GM18520 (cell line): ENCODE results near the gene SFXN5.

Experiments used
- ATAC-seq: cut with Tn5 transposase; IDR thresholded peaks from one replicate; pipeline ENCODE4 v1.9.1; 2021; ENCODE audit not compliant: unreplicated experiment

Gene SFXN5

DNA sequence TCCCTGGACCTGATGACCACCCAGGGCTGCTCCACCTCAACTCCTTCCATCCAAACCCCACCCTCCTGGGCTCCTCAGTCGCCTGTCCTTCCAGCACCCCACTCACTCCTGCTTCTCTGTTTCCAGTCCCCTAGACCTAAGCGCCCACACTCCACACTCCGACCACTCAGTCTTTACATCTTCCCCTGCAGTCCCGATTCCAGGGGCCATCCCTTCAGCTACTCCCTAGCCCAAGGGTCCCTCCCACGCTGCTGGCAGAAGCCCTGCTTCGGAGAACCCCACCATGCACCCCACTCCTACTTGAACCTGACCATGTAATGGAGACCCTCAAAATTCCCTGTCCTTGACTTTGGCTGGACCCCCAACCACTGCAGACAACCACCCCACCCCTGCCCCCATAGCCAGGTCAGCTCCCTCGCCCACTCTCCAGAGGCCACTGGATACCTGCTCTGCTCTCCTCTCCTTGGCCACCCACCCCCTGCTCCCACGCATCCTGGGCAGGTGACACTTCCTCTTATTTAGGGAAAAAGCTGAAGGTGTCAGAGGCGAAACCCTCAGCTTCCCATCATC, 126.0 kb downstream of the SFXN5 start:
- no peak for ATAC-seq

DNA sequence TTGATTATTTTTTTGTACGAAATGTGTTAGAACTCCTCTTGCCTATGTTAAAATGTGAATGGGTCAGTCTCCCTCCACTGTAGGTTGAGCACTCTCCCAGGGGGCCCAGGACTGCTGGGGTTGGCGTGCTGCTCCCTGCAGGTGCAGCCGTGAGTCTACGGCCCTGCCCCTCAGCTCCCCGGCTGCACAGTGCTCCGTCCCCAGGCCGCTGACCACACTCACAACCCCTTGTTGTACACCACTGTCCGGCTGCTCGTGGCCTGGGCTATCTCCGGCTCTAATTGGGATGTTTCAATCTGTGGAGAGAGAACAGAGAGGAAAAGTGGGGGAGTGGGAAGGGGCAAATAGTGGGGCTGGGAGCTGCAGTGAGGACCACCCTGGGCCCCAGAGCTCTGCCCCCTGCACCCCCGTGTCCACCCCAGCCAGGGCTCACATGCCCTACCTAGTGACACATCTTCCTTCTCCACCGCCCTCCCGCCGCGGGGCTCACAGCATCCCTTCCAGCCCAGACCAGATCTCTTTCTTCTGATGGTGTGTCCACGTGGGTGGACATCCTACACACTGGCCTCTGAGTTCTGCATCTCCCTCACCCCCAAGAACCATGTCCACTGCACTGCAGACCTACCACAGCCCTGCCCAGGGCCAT, 126.6 kb downstream of the SFXN5 start:
- ATAC-seq = no peak

DNA sequence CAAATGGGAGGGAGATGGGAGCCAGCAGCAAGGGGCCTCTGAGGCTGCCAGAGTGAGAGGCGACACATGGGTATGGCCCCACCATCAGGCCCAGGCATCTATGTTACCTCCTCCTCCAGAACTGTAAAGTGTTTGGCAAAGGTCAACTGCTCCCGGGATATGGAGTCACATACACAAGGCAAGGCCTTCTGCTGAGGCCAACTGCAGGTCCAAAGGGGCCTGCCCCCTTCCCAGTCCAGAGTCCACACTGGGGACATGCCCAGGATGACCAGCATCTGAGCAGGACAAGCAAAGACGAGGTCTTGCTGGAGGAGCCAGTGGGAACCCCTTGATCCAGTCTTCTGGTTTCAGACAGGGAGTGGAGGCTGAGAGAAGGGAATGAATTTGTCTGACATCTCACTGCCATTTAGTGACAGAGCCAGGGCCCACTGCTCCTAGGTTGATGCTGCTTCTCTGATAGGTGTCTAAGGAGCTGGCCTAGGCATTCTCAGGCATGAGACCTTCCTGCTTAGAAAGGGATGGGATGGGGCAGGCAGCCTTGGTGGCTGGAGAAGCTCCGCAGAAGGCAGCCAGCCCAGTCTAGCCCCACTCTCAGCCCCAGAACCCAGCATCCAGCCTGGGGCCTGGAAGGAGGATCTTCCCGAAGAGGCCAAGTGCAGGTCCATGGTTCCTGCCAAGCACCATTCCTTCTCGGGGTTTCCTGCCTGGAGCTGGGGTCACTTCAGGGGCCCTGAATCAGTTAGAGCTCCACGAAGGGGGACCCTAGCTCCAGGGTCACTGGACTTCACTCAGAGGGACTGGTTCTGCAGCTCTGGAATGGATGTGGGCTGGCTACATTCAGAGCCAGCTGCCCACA, 127.7 kb downstream of the SFXN5 start:
- ATAC-seq = no peak

DNA sequence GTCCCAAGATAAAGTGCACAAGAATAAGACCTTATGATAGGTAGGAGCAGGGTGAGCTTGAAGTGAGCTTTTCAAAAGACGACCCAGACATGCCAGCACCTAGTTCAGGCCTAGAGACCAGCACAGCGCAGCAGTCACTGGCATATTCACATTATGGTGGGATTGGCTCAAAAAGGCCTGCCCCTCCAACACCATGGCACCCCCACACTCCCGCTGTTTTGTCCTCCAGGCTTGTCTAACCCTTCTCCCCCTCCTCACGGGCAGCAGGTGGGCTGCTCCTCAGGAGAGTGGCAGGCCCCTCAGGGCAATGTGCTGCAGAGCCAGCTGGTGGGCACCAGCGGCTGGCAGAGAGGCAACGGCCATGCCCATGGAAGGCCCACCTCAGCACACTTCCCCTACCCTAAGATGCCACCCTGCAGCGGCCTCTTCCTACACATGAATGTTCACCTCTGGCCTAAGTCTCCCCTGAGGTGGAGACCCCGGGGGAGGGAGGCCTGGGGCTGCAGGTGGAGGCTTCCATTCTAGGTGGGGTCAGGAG, 128.6 kb downstream of the SFXN5 start:
- ATAC-seq = no peak

DNA sequence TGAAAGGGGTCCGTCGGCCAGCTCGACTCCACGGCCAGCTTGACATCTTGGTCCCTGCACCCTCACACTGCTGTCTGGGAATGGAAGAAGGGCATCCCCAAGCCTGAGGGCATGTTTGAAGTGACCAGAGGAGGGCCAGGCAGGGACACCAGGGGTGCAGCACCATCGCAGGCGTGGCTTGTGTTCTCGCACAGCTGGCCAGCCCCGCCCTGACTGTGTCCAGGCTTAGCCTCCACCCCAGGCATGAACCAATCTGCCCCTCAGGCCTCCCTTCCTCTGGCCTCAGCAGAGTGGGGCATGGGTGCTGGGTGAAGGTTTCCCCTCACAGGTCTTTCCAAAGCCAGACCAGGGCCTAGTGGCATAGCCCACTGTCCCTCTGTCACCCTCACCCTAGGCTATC, 129.2 kb downstream of the SFXN5 start:
- ATAC-seq = no peak

DNA sequence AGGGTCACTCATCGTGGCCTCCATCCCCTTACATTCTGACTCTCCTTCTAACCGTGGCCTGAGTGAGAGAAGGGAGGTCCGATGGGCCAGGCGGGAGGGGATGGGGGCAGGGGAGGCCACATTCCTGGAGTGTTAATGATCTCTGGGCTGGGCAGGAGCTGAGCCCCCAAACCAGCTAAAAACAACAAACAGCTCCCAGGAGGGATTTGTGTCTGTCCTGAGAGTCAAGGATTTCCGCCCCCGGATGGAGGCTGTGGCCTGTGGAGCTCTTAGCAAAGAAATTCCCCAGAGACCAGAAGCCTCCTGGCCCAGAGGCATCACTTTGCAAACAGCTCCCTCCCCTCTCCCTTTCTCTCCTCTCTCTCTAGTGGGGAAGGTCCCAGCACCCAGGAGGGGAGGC, 130.7 kb downstream of the SFXN5 start:
- ATAC-seq = no peak

DNA sequence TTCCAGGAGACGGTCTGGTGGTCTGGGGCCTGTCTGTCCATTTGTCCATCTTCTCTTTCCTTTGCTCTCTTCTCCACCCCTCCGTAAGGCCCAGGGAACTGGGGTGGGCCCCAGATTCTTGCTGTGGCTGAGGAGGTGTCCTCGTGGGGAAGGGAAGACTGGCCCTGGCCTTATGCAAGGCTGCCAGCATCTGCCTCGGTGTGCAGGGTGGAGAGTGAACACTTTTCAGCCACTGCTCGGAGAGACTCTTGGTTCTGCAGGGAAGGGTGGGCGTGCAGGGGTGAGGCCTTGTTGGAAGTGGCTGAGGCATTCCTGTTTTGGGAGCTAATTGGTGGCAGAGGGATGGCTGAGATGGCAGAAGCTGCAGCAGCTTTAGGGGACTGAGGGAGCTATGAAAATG, 131.2 kb downstream of the SFXN5 start:
- ATAC-seq = no peak

DNA sequence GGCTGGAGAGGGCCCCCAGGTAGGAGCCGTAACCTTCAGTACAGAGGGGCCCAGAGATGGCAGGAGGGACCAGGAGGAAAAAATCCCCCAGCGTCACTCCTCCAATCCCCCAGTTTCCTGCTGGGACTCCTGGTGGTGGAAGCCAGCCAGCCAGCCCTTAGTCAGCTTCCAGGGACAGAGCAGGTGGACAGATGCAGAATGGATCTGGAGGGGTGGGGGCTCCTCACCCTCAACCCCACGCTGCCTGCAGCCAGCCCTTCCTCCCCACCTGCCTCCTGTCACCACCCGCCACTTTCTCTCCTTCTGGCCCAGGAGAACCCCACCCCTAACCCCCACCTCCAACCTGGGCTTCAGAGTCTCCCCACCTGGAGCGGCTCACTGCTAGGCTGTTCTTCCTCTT, 133.1 kb downstream of the SFXN5 start:
- ATAC-seq = no peak

DNA sequence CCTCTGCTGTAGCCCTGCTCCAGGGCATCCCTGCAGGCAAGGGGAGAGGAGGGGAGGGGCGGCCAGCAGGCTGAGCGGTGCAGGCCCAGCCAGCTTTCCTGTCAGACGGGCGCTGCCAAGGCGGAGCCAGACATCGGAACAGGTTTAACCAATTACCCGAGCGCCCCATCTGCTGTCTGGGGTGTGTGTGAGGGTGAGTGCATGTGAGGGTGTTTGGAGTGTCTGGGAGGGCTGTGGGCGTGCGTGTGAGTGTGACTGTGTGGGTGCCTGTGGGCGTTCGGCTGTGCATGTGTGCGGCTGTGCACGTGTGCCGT, 134.2 kb downstream of the SFXN5 start:
- no peak for ATAC-seq

DNA sequence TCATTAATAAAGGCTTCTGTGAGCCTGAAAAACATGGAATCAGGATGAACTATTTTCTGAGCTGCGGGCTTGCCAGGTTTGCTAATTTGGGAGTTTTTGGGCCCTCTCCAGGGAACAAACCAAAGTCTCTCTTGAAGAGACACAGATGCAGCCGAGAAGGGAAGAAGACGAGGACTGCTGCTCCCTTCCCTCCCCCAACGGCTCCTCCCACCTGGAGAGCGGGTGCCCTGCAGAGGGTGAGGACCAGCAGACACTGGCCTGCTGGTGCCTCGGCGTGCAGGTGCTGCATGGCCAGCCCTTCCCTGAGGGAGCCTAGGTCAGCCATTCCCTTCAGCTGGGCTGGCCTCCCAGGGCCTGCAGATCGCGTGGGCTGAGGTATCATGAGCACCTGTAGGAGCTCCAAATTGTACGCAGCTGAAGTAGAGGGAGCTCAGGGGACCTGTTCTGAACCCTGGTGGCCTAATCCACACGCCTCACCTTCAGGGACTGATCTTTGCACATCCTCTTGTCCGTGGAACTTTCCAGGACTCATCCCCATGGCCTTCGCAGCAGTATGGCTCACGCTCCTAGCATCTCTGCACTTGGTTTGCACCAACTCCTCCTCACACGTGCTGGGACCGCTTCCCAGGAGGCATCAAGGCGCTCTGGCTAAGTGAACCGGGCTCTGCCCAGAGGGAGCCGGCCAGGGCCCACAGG, 134.7 kb downstream of the SFXN5 start:
- no peak for ATAC-seq

DNA sequence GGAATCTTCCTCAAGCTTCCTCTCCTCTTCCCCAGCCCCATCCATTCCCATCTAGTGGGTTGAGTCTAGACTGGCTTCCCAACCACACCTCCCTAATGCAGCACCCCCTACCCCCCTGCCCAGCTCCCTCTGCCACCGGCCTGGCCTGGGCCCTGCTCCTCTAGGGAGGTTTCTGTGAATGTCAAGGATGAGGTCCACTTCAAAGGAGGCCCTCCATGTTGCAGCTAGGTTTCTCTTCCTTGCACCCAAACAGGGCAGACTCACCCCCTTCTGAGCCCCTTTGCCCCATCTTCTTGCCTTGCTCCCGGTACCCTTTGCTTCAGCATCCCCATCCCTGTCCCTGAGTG, 135.9 kb downstream of the SFXN5 start:
- ATAC-seq = no peak

DNA sequence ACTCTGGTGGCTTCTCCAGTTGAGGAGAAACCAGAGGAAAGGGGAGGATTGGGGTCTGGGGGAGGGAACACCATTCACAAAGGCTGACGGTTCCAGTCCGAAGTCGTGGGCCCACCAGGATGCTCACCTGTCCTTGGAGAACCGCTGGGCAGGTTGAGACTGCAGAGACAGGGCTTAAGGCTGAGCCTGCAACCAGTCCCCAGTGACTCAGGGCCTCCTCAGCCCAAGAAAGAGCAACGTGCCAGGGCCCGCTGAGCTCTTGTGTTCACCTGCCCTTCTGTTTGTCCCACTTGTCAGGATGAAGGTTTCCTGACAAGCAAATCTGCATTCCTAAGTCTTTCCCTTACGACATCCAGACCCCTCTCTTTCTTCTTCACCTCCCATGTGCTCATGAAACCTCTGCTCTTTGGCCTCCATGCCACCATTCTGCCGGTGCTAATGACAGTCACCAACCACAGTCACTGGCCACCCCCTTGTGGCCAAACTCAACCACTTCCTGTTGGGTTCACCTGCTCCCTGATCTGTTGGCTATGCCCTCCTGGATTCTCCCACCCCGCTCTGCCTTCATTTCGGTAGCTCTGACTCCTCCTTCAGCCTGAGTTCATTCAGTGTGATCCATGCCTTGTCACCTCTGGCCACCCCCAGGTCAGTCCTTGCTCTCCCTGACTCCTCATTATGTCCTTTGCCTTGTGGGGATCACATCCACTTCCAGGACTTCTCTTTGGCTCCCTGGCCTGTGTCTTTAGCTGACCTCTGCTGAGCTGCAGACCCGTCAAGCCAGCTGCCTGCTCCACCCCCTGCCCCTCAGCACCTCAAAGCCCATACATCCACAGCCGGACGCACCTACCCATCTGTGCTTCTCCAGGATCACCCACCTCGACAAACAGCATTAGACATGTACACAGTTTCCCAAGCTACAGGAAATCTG, 136.6 kb downstream of the SFXN5 start:
- ATAC-seq = peak; percentile 58

DNA sequence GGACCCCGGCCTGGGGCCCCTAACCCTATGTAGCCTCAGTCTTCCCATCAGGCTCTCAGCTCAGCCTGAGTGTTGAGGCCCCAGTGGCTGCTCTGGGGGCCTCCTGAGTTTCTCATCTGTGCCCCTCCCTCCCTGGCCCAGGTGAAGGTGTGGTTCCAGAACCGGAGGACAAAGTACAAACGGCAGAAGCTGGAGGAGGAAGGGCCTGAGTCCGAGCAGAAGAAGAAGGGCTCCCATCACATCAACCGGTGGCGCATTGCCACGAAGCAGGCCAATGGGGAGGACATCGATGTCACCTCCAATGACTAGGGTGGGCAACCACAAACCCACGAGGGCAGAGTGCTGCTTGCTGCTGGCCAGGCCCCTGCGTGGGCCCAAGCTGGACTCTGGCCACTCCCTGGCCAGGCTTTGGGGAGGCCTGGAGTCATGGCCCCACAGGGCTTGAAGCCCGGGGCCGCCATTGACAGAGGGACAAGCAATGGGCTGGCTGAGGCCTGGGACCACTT, 137.8 kb downstream of the SFXN5 start:
- ATAC-seq = no peak

DNA sequence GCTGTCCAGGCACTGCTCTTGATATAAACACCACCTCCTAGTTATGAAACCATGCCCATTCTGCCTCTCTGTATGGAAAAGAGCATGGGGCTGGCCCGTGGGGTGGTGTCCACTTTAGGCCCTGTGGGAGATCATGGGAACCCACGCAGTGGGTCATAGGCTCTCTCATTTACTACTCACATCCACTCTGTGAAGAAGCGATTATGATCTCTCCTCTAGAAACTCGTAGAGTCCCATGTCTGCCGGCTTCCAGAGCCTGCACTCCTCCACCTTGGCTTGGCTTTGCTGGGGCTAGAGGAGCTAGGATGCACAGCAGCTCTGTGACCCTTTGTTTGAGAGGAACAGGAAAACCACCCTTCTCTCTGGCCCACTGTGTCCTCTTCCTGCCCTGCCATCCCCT, 138.3 kb downstream of the SFXN5 start:
- no peak for ATAC-seq

DNA sequence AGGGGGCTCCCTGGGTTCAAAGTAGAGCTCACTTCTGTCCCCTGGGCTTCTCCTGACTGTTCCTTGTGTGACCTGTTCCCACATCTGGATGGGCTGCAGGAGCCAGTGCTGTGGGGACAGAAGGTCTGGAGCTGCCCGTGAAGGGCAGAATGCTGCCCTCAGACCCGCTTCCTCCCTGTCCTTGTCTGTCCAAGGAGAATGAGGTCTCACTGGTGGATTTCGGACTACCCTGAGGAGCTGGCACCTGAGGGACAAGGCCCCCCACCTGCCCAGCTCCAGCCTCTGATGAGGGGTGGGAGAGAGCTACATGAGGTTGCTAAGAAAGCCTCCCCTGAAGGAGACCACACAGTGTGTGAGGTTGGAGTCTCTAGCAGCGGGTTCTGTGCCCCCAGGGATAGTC, 138.7 kb downstream of the SFXN5 start:
- no peak for ATAC-seq

DNA sequence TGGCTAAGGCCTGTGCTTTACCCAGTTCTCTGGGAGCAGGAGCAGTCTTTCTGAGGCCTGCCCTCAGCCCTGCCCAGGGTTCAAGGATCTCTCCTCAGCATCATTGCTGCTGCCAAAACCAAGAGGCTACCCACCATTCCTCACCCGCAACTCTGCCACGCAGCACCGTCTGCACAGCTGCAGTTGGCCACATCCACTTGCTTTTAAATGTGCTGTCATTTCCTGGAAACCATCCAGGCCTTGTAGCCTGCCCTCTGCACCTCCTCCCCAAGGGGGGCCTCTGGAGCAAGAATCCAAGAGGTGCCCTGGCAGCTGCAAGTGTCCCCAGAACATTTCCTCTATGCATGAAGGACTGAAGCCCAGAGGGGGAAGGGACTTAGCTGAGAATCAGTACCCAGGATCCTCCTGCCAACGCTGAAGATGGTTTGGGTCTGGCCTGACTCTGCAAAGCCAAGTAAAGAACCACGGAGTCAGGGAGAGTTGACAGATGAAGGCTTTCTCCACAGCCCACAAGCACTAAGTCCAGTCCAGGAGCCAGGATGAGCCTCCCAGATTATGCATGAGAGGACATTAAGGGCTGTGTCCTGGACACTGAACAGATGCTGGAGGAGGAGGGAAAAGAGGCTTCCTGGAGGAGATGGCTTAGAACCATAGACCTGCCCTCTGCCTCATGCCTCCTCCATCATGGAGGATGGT, 139.3 kb downstream of the SFXN5 start:
- ATAC-seq = no peak

DNA sequence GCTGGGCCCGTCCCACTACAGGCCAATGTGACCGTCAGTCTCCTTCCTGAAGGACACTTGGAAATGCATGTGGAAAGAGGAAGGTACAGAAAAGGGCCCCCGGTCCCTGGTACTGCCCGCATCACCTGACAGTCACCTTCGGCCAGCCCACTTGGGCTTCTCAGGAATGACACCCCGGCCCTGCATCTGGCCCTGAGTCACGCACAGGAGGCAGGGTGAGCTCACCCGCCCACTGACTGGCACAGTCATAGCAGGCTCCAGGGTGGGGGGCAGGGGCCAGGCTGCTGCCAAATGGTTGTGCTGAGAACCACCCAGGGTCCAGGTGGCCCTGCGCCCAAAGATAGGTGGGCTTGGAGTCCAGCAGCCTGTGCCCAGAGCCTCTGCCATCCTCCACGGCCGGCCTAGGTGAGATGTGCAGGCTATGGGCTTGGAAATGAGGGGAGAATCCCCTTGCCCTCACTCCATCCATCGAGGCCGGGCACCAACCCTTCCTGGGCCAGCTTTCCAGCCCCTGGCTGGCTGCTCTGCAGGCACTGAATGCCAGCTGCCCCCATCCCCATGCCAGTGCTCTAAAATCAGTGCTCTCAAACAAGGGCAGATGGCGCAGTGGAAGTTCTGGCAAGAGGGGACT, 140.1 kb downstream of the SFXN5 start:
- no peak for ATAC-seq

DNA sequence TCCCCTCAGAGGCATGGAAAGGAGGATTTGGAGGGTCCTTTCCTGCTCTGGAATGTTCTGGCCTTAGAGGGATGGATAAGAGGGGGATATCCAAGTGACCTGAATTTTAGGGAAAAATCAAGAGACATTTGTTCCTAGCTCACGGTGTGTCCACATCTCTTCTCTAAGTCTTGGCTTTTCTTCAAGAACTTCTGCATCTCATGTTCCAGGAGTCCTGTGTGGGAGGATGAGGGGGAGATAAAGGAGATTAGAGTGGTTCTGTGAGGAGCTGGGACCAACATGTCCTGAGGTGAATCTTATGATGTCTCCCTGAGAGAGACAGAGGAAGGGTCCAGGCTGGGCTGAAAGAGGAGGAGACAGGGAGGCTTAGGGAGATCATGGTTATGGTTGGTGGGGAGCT, 142.5 kb downstream of the SFXN5 start:
- no peak for ATAC-seq
